GM21360 (cell line): ENCODE results near the gene RPLP2.

Experiments used
- ATAC-seq: cut with Tn5 transposase; IDR thresholded peaks from one replicate; pipeline ENCODE4 v1.9.1; 2021; ENCODE audit warnings: mild to moderate bottlenecking, moderate library complexity; ENCODE audit not compliant: unreplicated experiment

Gene RPLP2

DNA sequence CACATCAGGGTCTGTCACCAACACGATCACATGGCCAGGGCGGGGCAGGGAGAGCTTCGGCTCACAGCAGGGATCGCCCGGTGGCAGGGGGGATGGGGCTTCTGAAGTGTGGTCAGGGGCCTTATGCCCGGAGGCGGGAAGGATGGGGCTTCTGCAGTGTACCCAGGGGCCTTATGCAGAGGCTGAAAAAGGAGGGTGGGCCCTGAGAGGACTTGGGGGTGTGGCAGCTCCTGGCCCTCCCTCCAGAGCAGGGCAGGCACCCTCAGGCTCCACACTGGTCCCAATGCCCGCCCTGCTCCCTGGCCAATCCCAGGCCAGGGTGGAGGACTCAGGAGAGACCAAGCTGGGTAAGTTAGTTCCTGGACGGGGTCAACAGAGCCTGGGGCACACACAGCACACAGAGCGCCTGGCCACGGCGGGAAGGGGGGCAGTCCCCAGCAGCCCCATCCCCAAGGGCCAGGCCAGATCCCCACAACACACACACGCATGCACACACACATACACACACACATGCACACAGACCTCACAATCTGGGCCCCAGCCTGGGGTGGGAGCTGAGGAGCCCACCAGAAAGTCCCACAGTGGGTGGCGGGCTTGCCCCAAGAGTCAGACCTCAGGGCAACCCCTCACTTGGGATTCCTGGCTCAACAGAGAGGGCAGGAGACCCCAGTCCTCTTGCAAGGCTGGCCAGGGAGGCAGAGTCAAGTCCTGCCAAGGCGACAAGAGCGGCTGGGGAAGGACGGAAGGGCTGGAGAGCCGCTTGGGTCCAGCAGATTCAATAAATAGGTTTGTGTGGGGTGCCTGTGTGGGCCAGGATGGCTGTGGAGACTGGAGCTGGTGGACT is 18.8 kb upstream of the RPLP2 start:
- ATAC-seq: no peak

DNA sequence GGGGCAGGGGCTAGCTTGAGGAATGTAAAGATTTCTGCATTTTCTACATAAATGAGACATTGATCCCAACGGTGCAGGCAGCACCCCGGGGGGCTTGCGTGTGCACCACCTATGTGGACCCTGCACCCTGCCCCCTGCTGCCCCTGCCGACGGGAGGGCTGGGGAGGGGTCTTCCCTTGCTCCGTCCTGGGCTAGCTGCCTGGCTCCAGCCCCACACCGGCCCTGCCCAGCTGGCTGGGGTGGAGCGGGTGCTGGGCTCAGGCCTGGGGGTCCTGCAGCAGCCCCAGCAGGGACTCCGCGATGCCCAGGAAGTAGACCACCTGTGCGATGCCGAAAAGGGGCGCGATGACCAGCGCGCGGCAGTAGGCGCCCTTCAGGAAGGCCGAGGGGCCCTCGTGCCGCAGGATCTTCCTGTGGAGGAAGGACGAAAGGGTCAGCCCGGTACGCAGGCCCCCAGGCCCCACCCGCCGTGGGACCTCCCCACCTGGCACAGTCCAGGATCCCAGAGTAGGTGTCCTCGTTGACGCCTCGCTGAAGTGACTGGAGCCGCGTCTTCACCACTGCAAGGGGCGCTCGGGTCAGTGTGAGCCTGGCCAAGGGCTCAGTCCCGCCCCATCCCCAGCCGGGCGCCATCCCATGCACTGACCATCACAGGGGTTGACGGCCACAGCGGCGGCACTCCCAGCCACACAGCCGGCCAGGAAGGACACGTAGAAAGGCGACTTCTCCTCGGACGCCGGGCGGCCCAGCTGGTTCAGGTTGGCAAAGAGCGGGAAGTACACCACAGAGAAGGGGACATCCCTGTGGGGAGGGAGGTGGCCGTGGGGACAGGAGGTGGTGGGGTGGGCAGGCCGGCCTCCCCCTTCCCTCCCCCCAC is 17.9 kb upstream of the RPLP2 start:
- ATAC-seq: no peak

DNA sequence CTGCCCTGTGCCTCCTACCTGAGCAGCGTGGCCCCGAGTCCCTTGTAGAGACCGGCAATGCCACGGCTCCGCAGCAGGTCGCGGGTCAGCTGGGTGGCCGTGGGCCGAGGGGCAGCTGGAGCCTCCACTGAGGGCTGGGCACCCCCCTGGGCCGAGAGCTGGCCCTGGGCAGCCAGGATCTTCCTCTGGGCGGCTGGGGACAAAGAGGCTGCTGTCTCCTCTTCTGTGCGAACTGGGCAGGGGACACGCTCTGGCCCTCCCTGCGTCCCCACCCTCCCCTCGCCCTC is 17.3 kb upstream of the RPLP2 start:
- ATAC-seq: no peak

DNA sequence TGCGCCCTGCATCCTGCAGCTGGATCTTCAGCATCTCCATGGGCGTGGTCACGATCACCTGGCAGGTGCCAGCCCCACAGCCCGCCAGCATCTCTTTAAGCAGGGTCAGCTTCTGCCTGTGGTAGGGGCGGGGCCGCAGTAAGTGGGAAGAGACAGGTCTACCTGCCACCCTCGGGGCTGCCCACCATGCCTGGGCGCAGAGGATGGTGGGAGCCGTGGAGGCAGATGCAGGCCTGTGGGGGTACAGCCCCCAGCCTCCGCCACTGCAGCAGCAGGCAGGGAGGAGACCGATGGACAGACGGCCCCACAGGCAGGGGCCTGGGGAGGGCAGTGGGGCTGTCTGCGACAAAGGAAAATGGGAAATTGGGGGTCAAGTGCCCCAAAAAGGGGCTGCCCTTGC is 16.9 kb upstream of the RPLP2 start:
- no peak for ATAC-seq

DNA sequence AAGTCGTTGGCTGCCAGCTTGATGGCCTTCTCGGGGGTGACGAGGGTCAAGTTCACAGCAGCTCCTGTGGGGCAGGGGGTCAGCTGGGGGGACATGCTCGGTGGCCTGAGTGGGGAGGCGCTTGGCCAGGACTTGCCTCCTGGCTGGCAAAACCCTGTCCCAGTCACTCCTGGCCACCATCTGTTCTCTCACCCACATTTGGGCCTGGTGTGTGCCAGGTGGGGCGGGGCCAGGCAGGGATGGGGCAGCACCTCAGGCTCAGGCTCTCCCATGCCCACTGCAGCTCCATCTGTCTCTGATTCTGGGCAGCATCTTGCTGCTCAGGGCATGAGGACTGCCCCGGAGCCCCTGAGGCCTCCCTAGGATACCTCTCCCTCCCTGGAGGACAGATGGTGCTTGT is 16.2 kb upstream of the RPLP2 start:
- no peak for ATAC-seq

DNA sequence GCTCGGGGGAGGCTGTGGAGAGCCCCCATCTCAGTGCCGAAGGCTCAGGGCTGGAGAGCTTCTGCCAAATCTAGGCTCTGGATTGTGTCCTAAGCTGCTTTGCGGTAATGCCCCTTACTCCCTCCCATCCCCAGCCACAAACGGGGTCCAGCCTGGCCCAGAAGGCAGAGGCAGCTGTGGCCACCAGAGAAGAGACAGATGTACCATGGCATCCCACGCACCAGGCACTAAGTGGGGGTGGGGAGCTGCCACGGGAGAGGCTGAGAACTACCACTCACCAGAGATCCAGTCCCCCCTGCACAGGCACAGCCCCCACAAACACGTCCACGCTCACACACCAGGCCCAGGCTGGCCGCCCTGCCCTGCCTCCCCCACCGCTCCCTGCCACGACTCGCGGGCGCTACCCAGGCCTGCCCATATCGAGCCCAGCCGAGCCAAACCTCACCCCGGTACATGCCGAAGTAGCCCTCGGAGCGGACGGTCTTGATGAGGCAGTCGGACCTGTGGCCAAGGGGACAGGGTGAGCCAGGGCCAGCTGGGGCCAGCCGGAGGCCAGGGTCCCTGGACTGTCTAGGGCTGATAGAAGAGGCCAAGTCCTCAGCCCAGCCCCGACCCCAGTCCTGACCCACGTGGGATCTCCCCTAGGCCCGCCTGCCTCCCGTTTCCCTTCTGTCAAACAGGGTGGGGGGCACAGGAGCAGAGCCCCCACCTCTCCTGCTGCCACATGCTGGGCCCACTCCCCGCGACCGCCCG is 15.6 kb upstream of the RPLP2 start:
- no peak for ATAC-seq

DNA sequence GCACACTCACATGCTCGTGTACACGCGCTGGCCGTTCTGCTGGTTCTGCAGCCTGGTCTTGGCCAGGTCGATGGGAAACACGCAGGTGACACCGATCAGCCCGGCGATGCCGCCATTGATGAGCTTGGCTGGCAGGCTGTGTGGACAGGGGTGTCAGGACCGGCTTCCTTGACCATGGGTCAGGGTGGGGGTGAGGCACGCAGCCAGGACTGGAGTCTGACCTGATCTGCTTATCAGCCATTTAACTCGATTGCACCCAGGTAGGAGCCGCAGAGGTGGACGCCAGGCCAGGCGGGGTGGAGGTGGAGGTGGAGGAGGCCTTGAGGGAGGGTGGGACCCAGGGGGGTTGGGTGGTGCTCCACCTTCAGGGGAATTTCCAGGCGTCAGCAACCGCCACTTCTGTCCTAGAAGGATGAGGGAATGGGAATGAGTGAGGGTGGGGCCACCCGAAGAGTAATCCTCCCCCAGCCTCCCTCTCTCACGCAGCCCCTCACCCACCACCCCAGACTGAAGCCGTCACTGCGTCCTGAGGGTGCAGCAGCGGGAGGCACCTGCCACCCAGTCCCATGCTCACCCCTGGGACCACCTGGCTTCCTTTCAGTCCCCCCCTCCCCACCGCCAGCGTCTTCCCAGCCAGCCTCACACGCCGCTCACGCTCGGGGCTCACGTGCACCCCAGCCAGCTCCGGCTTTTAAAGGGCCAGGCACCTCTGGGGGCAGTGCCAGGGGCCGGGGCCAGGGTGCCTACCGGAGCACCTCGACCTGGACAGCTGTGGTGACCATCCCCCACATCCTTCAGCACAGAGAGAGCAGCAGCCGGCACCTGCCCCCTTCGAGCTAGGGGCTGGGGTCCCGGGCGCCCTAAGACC is 14.8 kb upstream of the RPLP2 start:
- ATAC-seq: no peak

DNA sequence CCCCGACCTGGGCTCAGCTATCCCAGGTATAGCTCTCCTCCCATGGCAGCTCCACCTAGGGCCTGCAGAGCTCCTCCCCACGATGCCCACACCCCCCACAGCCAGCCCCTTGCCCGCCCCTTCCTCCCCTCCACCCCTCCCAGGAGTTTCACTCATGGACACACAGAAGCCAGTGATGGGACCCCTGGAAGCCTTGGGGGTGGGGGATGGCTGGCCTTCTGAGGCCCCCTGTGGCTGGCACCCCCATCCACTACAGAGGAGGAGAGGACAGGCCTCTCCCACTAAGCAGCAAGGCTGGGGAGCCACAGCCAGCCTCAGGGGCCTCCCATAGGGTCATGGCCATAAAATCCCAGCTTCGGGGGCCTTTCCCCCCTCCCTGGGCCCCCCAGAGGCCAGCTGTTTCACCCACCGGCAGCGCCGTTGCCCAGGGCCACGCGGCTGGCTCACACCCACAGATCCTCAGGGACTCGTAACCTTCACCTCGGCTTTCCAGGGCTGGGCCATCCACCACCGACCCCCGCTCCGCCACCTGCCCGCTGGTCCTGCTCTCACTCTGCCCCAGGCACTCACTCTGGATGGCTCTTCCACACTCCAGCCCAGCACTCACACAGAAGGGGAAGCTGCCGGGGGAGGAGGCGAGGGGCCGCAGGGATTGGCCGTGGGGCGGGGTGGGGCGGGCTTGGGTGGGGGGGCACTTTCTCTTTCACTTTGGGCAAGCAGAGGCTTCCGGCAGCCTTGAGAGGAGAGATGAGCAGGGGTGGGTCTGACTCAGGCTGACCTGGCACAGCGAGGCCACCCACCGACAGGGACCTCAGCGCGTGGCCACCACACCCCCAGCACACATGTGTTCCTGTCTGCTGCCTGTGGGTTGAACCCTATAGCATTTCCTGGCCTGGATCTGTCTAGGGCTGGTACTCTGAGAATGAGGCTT is 13.9 kb upstream of the RPLP2 start:
- ATAC-seq: no peak

DNA sequence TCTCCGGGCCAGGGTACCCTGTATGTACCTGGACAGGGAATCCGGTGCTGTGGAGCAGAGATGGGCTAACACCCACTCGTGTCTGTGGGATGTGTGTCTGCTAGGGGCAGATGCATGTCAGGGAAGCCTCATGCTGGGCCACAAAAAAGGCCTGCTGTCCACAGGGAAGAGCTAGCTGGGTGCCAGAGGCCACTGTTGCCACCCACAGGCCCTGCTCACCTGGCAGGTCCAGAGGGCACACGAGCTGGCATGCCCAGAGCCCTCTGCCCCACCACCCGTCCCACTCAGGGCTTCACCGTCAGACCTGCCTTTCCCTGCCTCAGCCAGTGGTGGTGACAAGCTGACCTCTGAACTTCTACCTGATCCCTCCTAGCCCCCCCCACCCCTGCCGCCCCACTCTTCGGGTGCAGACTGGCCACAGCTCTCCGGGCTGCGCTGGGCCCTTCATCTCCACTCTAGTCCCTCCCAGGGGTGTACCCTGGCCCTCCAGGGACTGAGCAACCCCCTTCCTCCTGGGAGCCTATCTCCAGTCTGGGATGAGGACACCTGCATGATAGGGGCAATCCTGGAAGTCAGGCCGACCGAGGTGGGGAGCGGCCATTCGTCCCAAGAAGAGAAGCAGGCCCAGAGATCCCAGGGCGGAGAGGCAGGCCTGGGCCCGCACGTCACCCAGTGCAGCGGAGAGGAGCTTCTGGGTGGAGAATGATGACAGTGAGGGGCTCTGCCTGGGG is 13.0 kb upstream of the RPLP2 start:
- no peak for ATAC-seq

DNA sequence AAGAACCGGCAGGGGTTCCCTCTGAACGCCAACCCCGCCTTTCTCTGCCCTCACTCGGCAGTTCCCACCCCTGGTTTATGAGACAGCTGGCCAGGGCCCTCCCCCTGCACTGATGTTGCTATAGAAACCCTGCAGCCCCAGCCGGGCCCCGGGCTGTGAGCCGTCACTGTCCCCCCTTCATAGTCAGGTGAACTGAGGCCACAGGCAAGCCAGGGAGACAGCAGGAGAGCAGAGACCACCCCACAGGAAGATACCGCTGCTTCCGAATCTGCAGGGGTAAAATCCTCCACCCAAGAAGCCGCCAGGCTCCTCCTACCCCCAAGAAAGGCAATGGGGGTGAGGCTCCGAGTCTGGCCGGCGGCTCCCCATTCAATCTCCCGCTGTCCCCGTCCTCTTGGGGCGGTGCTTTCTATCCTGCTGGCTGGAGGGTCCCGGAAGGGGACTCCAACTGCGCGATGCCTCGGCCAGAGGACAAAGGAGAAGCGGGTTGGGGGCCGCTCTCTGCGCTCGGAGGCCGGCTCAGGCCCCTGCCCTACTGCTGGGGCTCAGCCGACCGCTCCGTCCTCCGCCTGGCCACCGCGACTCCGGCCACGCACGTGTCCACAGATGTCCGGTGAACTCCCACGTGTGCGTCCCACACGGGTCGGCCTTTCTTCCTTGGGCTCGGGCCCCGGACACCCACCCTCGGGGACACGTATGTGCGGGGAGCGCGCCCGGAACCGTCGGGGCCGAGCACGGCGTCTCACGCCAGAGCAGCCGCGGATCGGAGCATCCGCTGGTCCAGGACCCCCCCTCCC is 12.3 kb upstream of the RPLP2 start:
- ATAC-seq: no peak

DNA sequence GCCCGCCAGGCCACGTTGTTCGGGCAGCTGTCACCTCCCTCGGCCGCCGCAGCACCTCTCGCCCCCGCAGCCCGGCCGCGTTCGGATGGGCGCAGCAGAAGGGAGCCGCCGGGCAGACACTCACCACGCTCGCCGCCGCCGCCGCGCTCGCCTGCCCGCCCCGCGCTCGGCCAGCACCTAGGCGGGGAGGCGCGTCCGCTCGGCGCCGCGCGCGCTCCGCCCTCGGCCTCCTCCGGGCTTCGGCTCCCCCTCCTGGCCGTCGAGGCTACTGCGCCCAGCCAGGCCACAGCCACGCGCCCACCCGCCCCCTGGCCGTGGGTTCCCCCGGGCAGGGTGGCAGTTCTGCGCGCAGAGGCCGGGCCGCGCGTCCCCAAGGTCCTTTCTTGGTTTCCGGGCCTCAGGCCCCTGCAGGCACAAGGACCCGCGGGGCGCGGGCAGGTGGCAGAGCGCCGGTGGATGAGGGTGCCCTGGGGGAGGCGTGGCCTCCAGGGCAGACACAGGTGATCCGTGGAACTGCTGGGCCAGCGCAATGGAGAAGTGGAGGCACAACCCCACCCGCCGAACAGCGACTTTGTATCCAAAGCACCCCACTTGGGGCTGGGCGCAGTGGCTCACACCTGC is 11.6 kb upstream of the RPLP2 start, which contains the start of gene SLC25A22:
Gene SLC25A22, minus strand, starts transcription at position 189 of the 621 bp plus-strand sequence. CDS start 3,275 bp downstream, outside the sequence.
- ATAC-seq: no peak

DNA sequence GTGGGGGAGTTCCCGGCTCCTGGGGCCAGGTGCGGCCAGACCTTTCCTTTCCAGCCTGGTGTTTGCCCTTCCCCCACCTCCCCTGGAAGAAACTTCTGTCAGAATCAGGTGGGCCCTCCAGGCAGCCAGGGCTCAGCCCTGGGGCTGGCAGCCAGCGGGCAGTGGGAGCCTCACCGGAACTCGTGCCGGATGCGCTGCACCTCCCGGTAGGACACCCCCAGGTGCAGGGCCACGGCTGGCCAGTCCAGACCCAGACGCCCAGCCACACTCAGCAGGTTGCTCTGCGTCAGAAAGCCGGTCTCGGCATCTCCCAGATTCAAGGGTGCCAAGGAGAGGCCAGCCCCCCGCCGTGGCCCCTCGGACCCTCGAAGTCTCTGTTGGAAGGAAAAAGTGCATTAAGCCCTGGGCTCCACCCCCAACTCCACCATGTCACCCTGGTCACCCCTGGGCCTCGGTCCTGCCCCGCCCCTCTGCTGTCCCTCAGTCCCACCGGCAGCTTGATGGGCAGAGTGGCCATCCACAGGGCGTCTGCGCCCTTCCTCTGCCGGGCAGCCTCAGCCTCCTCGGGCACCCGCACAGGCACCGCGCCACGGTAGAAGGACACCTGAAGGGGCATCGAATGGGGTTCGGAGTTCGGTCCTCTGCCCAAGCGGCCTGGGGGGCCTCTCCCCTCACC is 10.0 kb upstream of the RPLP2 start:
- no peak for ATAC-seq

DNA sequence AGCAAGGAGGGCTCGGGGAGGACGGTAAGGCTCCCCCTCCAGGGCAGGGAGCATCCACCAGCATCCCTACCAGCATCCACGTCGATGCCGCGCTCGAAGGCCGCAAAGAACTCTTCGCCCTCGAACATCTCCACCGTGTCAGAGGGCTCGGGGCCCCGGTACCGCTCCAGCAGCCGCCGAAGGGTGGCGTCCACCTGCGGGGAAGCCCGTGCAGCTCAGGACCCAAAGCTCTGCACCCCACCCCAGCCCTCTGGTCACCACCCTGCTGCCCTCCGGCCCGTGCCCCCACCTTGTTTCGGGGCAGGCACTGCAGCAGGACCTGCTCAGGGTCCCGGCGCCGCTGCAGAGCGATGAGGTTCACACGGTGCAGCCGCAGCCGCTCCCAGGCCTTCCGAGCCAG is 9.3 kb upstream of the RPLP2 start:
- ATAC-seq: no peak

DNA sequence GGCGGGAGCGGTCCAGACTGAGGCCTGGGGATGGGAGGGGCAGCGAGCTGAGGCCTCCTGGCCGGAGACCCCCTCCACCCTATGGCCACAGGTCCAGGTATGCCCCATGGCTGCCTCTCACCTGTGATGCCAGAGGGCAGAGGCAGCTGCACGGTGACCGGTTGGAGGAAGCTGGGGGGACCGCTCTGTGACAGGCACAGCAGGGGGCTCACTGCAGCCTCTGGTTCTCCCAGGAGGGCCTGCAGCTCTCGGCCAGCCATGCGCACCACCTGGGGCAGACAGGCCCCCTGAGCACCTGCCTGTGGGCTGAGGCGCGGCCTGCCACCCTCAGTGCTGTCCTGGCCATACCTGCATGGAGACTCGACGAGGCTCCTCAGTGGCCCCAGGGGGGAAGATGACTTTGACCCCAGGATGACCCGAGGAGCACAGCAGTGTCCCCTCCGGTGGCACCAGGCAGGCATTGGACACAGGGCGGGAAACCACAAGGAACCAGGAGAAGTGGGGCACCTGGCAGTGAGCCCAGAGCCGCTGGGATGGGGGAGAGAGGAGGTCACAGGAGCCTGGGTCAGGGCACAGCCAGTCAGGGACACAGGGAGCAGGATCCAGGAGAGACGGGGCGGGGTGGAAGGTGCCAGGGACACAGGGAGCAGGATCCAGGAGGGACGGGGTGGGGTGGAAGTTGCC is 8.5 kb upstream of the RPLP2 start:
- no peak for ATAC-seq

DNA sequence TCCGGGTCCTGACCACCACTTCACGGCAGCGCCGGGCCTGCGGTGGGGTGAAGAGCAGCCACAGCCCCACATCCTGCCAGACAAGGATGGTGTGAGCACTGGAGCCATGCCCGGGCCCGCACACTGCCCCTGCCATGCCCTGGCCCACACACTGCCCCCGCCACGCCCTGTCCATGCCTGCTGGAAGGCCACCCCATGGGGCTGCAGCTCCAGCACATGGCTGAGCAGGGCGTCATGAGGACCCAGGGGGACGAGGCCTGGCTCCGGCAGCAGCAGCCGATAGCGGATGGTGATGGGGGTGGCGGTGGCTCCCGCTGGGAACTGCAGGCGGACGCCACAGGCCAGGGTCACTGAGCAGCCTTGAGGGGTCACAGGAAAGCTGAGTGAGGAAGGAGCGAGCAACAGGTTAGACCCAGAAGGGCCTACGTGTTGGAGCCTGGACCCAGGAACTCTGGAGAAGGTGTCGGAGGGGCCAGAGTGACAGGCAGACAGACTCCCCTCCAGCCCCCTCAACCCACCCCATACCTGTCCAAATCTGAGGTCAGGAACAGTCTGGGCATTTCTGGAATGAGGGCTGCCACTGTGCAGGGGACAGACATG is 7.6 kb upstream of the RPLP2 start:
- ATAC-seq: no peak
